Prostate gland (tissue), 2 donors: Measurements from ENCODE around the gene RARRES2.

Experiments
- POLR2AphosphoS5 ChIP-seq: sonication (generic); formaldehyde crosslinking; IDR thresholded peaks from one replicate; pipeline ENCODE4 v1.6.1; 2017; ENCODE audit warnings: antibody characterized with exemption
- TF ChIP-seq, protein P1 (sequence below), 4 experiments: fragments of 200-600 bp in 2 of 4; fragments of 450-650 bp in 2 of 4; sonication (generic) in 2 of 4; IDR thresholded peaks; 1 replicate in 3 of 4; 2 replicates in 1 of 4; pipeline ENCODE4 v1.5.1; 2016 to 2019; ENCODE audit warnings: antibody characterized with exemption in 4 of 4, mild to moderate bottlenecking in 2 of 4, moderate library complexity in 2 of 4

DNA sequence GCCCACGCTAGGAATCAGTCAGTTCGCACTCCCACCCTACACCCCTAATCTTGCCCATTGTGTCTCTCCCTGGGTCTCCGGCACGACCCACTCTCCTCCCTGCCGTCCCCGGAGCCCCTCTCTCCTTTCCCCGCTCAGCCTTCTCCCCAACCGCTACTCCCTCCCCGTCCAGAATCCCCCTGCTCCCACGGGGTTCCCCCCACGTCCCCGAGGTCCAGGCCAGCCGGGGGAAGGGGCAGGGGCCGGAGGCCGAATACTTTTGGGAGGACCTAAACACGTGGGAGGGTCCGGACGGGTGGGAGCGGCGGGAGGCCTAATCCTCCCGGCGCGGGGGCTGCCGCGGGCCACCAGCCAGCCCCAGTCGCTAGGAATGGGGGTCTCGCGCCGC lies 560 bp downstream of the RARRES2 start:
- no peak for TF ChIP-seq POLR2AphosphoS5
- TF ChIP-seq, protein P1, sequence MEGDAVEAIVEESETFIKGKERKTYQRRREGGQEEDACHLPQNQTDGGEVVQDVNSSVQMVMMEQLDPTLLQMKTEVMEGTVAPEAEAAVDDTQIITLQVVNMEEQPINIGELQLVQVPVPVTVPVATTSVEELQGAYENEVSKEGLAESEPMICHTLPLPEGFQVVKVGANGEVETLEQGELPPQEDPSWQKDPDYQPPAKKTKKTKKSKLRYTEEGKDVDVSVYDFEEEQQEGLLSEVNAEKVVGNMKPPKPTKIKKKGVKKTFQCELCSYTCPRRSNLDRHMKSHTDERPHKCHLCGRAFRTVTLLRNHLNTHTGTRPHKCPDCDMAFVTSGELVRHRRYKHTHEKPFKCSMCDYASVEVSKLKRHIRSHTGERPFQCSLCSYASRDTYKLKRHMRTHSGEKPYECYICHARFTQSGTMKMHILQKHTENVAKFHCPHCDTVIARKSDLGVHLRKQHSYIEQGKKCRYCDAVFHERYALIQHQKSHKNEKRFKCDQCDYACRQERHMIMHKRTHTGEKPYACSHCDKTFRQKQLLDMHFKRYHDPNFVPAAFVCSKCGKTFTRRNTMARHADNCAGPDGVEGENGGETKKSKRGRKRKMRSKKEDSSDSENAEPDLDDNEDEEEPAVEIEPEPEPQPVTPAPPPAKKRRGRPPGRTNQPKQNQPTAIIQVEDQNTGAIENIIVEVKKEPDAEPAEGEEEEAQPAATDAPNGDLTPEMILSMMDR (IDR thresholded peaks at IDR 0.05): no peak
